Activated CD4-positive, alpha-beta T cell treated with anti-CD3 and anti-CD28 coated beads for 48 hours (primary cell): Measurements from ENCODE around the gene POLR2J.
A peak's percentile ranks its signal among the peaks of the same experiment; 100 is the strongest.
"Not testable (repeated sequence)": the region's sequence is repeated elsewhere in the genome, so short reads cannot be mapped to it uniquely, and the experiment has no call there.

Experiments
- DNase-seq: peaks from one replicate; pipeline ENCODE4 v3.0.0-alpha.2; 2020

POLR2J gene

GRCh38 chr7:102494473-102495149 is 15.9 kb upstream of the POLR2J start:
- not testable (repeated sequence) for DNase-seq

- not testable (repeated sequence) for DNase-seq
Observed at GRCh38 chr7:102494026-102494425, 15.3 kb upstream of the POLR2J start.

GRCh38 chr7:102493220-102493935 is 14.7 kb upstream of the POLR2J start:
- DNase-seq = not testable (repeated sequence)

GRCh38 chr7:102490529-102491075 is 11.9 kb upstream of the POLR2J start:
- peak; percentile 87 for DNase-seq

- not testable (repeated sequence) for DNase-seq
Observed at GRCh38 chr7:102484317-102484716, 5.6 kb upstream of the POLR2J start.

- DNase-seq = not testable (repeated sequence)
Observed at GRCh38 chr7:102481962-102482361, 3.2 kb upstream of the POLR2J start.

GRCh38 chr7:102479982-102480637 is 1.4 kb upstream of the POLR2J start:
- DNase-seq = peak; percentile 58

GRCh38 chr7:102479209-102479584 is 475 bp upstream of the POLR2J start:
- not testable (repeated sequence) for DNase-seq

GRCh38 chr7:102474736-102475435 is 3.8 kb downstream of the POLR2J start:
- not testable (repeated sequence) for DNase-seq

GRCh38 chr7:102474116-102474515 is 4.6 kb downstream of the POLR2J start:
- not testable (repeated sequence) for DNase-seq

GRCh38 chr7:102473271-102473991 is 5.3 kb downstream of the POLR2J start:
- DNase-seq = no peak

GRCh38 chr7:102472126-102473041 is 6.3 kb downstream of the POLR2J start:
- DNase-seq = no peak

- no peak for DNase-seq
Observed at GRCh38 chr7:102471791-102472125, 7.0 kb downstream of the POLR2J start.

GRCh38 chr7:102469972-102470825 is 8.5 kb downstream of the POLR2J start:
- no peak for DNase-seq

- no peak for DNase-seq
Observed at GRCh38 chr7:102469351-102469971, 9.3 kb downstream of the POLR2J start.

- no peak for DNase-seq
Observed at GRCh38 chr7:102468478-102469350, 10.0 kb downstream of the POLR2J start.

GRCh38 chr7:102467581-102468477 is 10.9 kb downstream of the POLR2J start:
- no peak for DNase-seq

- no peak for DNase-seq
Observed at GRCh38 chr7:102466097-102466496, 12.6 kb downstream of the POLR2J start.
